Activated CD4-positive, alpha-beta T cell treated with anti-CD3 and anti-CD28 coated beads for 36 hours (primary cell): ENCODE measurements around the gene ZNF431. TPM values are rescaled to one million over a fixed set of nuclear protein-coding genes. Genes with fewer than 3 reads are reported as not detected.
"Not testable (repeated sequence)": the region's sequence is repeated elsewhere in the genome, so short reads cannot be mapped to it uniquely, and the experiment has no call there.

Experiments
- ATAC-seq: fragments of 200-7000 bp; cut with Tn5 transposase; one replicate; pipeline ENCODE4 v1.10.0; 2021; ENCODE audit warnings: mild to moderate bottlenecking, moderate library complexity
- CTCF ChIA-PET: fragments of 350-600 bp; sonication (Branson Sonifier 250); formaldehyde crosslinking; loops from one replicate; lab custom pipeline; 2021; ENCODE audit warnings: antibody characterized with exemption; lab: Charles Lee
- POLR2A ChIA-PET: fragments of 350-600 bp; sonication (Branson Sonifier 250); formaldehyde crosslinking; loops from one replicate; lab custom pipeline; 2021; ENCODE audit warnings: antibody characterized with exemption, inconsistent platforms; lab: Charles Lee
- DNase-seq: peaks from one replicate; pipeline ENCODE4 v3.0.0-alpha.2; 2020
- H3K27ac Mint-ChIP-seq: one replicate; pipeline ENCODE4 v1.8.0; 2021; ENCODE audit warnings: mixed read lengths
- H3K27me3 Mint-ChIP-seq: one replicate; pipeline ENCODE4 v1.8.0; 2021; ENCODE audit warnings: mixed read lengths
- H3K36me3 Mint-ChIP-seq: one replicate; pipeline ENCODE4 v1.8.0; 2021; ENCODE audit warnings: low read depth, mixed read lengths
- H3K4me1 Mint-ChIP-seq: one replicate; pipeline ENCODE4 v1.8.0; 2021; ENCODE audit warnings: mixed read lengths
- H3K4me3 Mint-ChIP-seq: one replicate; pipeline ENCODE4 v1.8.0; 2021; ENCODE audit warnings: mild to moderate bottlenecking, moderate library complexity, mixed read lengths
- H3K9me3 Mint-ChIP-seq: one replicate; pipeline ENCODE4 v1.8.0; 2021; ENCODE audit warnings: low read depth, mixed read lengths
- intact Hi-C, 2 experiments: fragments of 100-400 bp; cut with DNase I in 1 of 2; cut with micrococcal nuclease in 1 of 2; formaldehyde crosslinking; loops; one replicate each; pipeline versions ENCODE4 v1.14.2 to v1.15.1; 2022 to 2024; cut with DNase I, micrococcal nuclease
- total RNA-seq, 2 experiments: library from RNA; stranded (reverse); gene quantifications; one replicate each; pipeline ENCODE4 v1.2.3, GENCODE V29; 2021

Gene ZNF431
- total RNA-seq, 2 experiments from 2014 or later, result 16.8 to 22.2 TPM

GRCh38 chr19:21229938-21230337, 88.1 kb downstream of the ZNF431 start:
- CTCF ChIA-PET, result interaction anchor here (1.5 kb wide), 1 partner anchor 18 kb away, joined by 3 read pairs; no protein-coding TSS in a partner anchor
- H3K4me1 Mint-ChIP-seq, DNase-seq, POLR2A ChIA-PET, H3K36me3 Mint-ChIP-seq, H3K27me3 Mint-ChIP-seq, ATAC-seq, H3K27ac Mint-ChIP-seq, H3K4me3 Mint-ChIP-seq, intact Hi-C loops: not testable (repeated sequence)
- peaks cover 22% of the 10 kb centered on the region for H3K9me3 Mint-ChIP-seq

GRCh38 chr19:21233691-21234090, 91.9 kb downstream of the ZNF431 start:
- no peak overlapping the region for H3K27ac Mint-ChIP-seq
- ChIA-PET CTCF (no interaction called here), POLR2A (no interaction called here)
- H3K9me3 Mint-ChIP-seq, result peaks cover 18% of the 10 kb centered on the region
- ATAC-seq (no peak), DNase-seq (no peak)
- peaks cover 2% of the 10 kb centered on the region for H3K36me3 Mint-ChIP-seq
- no peaks in the 10 kb centered on the region for H3K4me1 Mint-ChIP-seq
- H3K4me3 Mint-ChIP-seq, result no peak overlapping the region
- no peaks in the 10 kb centered on the region for H3K27me3 Mint-ChIP-seq
- intact Hi-C loops, result no loop called here

- DNase-seq, H3K9me3 Mint-ChIP-seq, CTCF ChIA-PET, H3K27ac Mint-ChIP-seq, intact Hi-C loops, ATAC-seq, H3K27me3 Mint-ChIP-seq, H3K4me3 Mint-ChIP-seq, POLR2A ChIA-PET, H3K4me1 Mint-ChIP-seq, H3K36me3 Mint-ChIP-seq: not testable (repeated sequence)
Observed at GRCh38 chr19:21236751-21237150, 94.9 kb downstream of the ZNF431 start.

GRCh38 chr19:21238670-21239069, 96.8 kb downstream of the ZNF431 start:
- H3K27ac Mint-ChIP-seq, result no peak overlapping the region
- intact Hi-C loops, result no loop called here
- H3K9me3 Mint-ChIP-seq, result no peaks in the 10 kb centered on the region
- H3K4me1 Mint-ChIP-seq, result no peaks in the 10 kb centered on the region
- DNase-seq (no peak), ATAC-seq (no peak)
- ChIA-PET POLR2A (no interaction called here), CTCF (no interaction called here)
- H3K36me3 Mint-ChIP-seq, result no peaks in the 10 kb centered on the region
- no peaks in the 10 kb centered on the region for H3K27me3 Mint-ChIP-seq
- no peak overlapping the region for H3K4me3 Mint-ChIP-seq

Other genes with a start within 250 kb of the ZNF431 start
- 10 to 100 TPM; 23.2 to 29.3 TPM for gene ZNF85, start 218.8 kb upstream of the ZNF431 start, total RNA-seq
- gene ZNF430, start 121.4 kb upstream of the ZNF431 start, total RNA-seq, result 10 to 100 TPM; 14.7 to 17.1 TPM
- gene ZNF714, start 59.8 kb upstream of the ZNF431 start, total RNA-seq, result 10 to 100 TPM; 17.4 to 20.0 TPM
- 10 to 100 TPM; 11.7 to 11.8 TPM for gene ZNF708, start 187.4 kb downstream of the ZNF431 start, total RNA-seq
- 10 to 100 TPM; 15.8 to 19.5 TPM for gene ZNF738, start 217.0 kb downstream of the ZNF431 start, total RNA-seq